HG02938 (cell line): ENCODE results near the gene MGMT.

Source experiments
- ATAC-seq: cut with Tn5 transposase; IDR thresholded peaks from one replicate; pipeline ENCODE4 v1.9.1; 2021; ENCODE audit warnings: mild to moderate bottlenecking, moderate library complexity; ENCODE audit not compliant: unreplicated experiment

MGMT gene

GRCh38 chr10:129704786-129705525 lies 237.9 kb downstream of the MGMT start:
- no peak for ATAC-seq

GRCh38 chr10:129705676-129706075 lies 238.6 kb downstream of the MGMT start:
- no peak for ATAC-seq

GRCh38 chr10:129706081-129706480 lies 239.0 kb downstream of the MGMT start:
- ATAC-seq, result no peak

- no peak for ATAC-seq
Measured at GRCh38 chr10:129706523-129706922, 239.5 kb downstream of the MGMT start.

- ATAC-seq, result no peak
Measured at GRCh38 chr10:129707406-129708388, 240.7 kb downstream of the MGMT start.

- ATAC-seq, result no peak
Measured at GRCh38 chr10:129709101-129709500, 242.1 kb downstream of the MGMT start.

GRCh38 chr10:129709627-129710509 lies 242.8 kb downstream of the MGMT start:
- ATAC-seq, result no peak

GRCh38 chr10:129710510-129710847 lies 243.4 kb downstream of the MGMT start:
- ATAC-seq, result no peak

GRCh38 chr10:129711291-129711690 lies 244.2 kb downstream of the MGMT start:
- no peak for ATAC-seq

GRCh38 chr10:129712000-129712399 lies 245.0 kb downstream of the MGMT start:
- no peak for ATAC-seq

GRCh38 chr10:129713659-129714265 lies 246.7 kb downstream of the MGMT start:
- no peak for ATAC-seq

GRCh38 chr10:129715805-129716204 lies 248.8 kb downstream of the MGMT start:
- ATAC-seq, result no peak

- ATAC-seq, result no peak
Measured at GRCh38 chr10:129716211-129716681, 249.2 kb downstream of the MGMT start.

- no peak for ATAC-seq
Measured at GRCh38 chr10:129716881-129717280, 249.8 kb downstream of the MGMT start.

GRCh38 chr10:129717816-129718547 lies 250.9 kb downstream of the MGMT start:
- ATAC-seq, result no peak

- ATAC-seq, result no peak
Measured at GRCh38 chr10:129718548-129719414, 251.7 kb downstream of the MGMT start.

GRCh38 chr10:129719415-129719739 lies 252.3 kb downstream of the MGMT start:
- ATAC-seq, result no peak

- no peak for ATAC-seq
Measured at GRCh38 chr10:129719889-129720590, 253.0 kb downstream of the MGMT start.
